ENCODE results near the gene GCA.

DNA sequence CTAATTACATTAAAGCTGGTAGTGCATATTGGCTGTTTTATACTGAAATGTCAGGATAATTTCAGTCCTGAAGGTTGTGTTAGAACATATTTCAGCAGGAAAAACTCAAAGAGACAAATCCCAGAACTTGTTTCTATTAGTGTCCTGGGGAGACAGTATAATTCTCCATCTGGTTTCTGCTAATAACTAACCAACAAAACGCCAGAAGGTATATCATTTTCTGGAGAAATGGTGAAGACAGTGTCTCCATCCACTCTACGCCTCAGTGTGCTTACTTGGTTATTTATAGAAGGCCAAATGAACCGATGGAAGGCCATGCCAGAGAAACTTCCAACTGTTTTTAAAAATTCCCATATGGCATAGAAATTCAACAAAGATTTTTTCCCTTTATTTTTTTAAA lies 41.6 kb downstream of the GCA start:
- TF ChIP-seq, protein P1, sequence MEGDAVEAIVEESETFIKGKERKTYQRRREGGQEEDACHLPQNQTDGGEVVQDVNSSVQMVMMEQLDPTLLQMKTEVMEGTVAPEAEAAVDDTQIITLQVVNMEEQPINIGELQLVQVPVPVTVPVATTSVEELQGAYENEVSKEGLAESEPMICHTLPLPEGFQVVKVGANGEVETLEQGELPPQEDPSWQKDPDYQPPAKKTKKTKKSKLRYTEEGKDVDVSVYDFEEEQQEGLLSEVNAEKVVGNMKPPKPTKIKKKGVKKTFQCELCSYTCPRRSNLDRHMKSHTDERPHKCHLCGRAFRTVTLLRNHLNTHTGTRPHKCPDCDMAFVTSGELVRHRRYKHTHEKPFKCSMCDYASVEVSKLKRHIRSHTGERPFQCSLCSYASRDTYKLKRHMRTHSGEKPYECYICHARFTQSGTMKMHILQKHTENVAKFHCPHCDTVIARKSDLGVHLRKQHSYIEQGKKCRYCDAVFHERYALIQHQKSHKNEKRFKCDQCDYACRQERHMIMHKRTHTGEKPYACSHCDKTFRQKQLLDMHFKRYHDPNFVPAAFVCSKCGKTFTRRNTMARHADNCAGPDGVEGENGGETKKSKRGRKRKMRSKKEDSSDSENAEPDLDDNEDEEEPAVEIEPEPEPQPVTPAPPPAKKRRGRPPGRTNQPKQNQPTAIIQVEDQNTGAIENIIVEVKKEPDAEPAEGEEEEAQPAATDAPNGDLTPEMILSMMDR (conservative IDR thresholded peaks at IDR 0.05; ENCODE audit: low read depth, low read length) = no peak
- TF ChIP-seq EZH2 (IDR thresholded peaks at IDR 0.05; ENCODE audit: borderline replicate concordance, low read depth, low read length, poor library complexity, severe bottlenecking) = no peak
